NB4 (cell line): Measurements from ENCODE around the gene CHIA.

Experiments
- POLR2A ChIP-seq: IDR thresholded peaks from 2 replicates; pipeline ENCODE4 v1.6.1; 2011; ENCODE audit warnings: mild to moderate bottlenecking; ENCODE audit not compliant: insufficient read length; ENCODE audit errors: extremely low read depth
- TF ChIP-seq, protein P1 (sequence below): IDR thresholded peaks from one replicate; pipeline ENCODE4 v1.5.1; 2012; ENCODE audit warnings: low read depth, low read length

- TF ChIP-seq, protein P1, sequence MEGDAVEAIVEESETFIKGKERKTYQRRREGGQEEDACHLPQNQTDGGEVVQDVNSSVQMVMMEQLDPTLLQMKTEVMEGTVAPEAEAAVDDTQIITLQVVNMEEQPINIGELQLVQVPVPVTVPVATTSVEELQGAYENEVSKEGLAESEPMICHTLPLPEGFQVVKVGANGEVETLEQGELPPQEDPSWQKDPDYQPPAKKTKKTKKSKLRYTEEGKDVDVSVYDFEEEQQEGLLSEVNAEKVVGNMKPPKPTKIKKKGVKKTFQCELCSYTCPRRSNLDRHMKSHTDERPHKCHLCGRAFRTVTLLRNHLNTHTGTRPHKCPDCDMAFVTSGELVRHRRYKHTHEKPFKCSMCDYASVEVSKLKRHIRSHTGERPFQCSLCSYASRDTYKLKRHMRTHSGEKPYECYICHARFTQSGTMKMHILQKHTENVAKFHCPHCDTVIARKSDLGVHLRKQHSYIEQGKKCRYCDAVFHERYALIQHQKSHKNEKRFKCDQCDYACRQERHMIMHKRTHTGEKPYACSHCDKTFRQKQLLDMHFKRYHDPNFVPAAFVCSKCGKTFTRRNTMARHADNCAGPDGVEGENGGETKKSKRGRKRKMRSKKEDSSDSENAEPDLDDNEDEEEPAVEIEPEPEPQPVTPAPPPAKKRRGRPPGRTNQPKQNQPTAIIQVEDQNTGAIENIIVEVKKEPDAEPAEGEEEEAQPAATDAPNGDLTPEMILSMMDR, result no peak
- TF ChIP-seq POLR2A, result no peak
Measured at GRCh38 chr1:111286912-111287311, 3.7 kb upstream of the CHIA start.
